ENCODE measurements around the gene BLVRA. TPM values are rescaled to one million over a fixed set of nuclear protein-coding genes. Genes with fewer than 3 reads are reported as not detected.

The BLVRA gene
- total and polyA plus RNA-seq, 2 experiments from 2014 or later = 21.0 to 34.2 TPM

GRCh38 chr7:43752411-43752810, 6.1 kb upstream of the BLVRA start:
- Histone ChIP-seq H3K36me3 (replicated peaks; ENCODE audit: insufficient read depth, low read depth) (no peaks in the 10 kb centered on the region), H3K9me3 (ENCODE audit: low read depth) (no peaks in the 10 kb centered on the region), H3K27me3 (no peaks in the 10 kb centered on the region), H3K4me1 (ENCODE audit: insufficient read depth) (no peaks in the 10 kb centered on the region), H2AFZ (no peak overlapping the region), H3K4me2 (no peak overlapping the region), H3K4me3 (no peak overlapping the region), H4K20me1 (ENCODE audit: insufficient read depth, poor library complexity, severe bottlenecking) (no peaks in the 10 kb centered on the region), H3K79me2 (no peaks in the 10 kb centered on the region), H3K27ac (no peak overlapping the region), H3K9me2 (replicated peaks; ENCODE audit: insufficient read depth) (no peaks in the 10 kb centered on the region)
- TF ChIP-seq CTCF (IDR thresholded peaks at IDR 0.05; ENCODE audit: poor library complexity) (no peak), EZH2phosphoT487 (IDR thresholded peaks at IDR 0.05; ENCODE audit: low read depth, severe bottlenecking, unreplicated experiment) (no peak), EZH2 (IDR thresholded peaks at IDR 0.05; ENCODE audit: borderline replicate concordance) (no peak)
- DNase-seq (ENCODE audit: low spot score) = no peak
- 89% methylated on average over 3 of the region's 3 CpGs for WGBS (ENCODE audit: low lambda C conversion rate, missing lambda C conversion rate)

DNA sequence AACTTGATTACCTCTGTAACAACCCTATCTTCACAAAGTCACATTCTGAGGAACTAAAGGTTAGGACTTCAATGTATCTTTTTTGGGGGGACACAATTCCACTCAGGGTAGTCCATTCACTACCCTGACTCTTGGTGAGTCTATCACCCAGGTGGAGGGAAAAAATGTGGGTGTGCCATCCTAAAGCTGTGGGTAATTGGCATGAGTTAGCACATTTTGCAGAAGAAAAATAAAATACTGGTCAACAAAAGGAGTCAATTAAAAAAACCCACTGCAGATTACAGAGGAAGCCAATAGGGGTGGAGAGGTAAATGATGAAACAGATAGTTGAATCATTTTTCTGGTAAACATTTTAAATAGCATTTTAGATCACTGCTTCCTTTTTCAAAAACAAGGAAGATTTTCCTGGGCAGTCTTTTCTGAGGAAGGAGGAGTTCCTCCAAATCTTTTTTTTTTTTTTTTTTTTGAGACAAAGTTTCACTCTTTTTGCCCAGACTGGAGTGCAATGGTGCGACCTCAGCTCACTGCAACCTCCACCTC, 5.1 kb upstream of the BLVRA start:
- Histone ChIP-seq H3K4me3 (no peak overlapping the region), H3K79me2 (no peaks in the 10 kb centered on the region), H3K4me2 (no peak overlapping the region), H3K9me2 (replicated peaks; ENCODE audit: insufficient read depth) (no peaks in the 10 kb centered on the region), H3K4me1 (ENCODE audit: insufficient read depth) (no peaks in the 10 kb centered on the region), H3K9me3 (ENCODE audit: low read depth) (no peaks in the 10 kb centered on the region), H3K27ac (no peak overlapping the region), H2AFZ (no peak overlapping the region), H3K27me3 (no peaks in the 10 kb centered on the region), H4K20me1 (ENCODE audit: insufficient read depth, poor library complexity, severe bottlenecking) (no peaks in the 10 kb centered on the region), H3K36me3 (replicated peaks; ENCODE audit: insufficient read depth, low read depth) (no peaks in the 10 kb centered on the region)
- WGBS (ENCODE audit: low lambda C conversion rate, missing lambda C conversion rate) = 93% methylated on average over 1 of the region's 1 CpG
- TF ChIP-seq EZH2phosphoT487 (IDR thresholded peaks at IDR 0.05; ENCODE audit: low read depth, severe bottlenecking, unreplicated experiment) (no peak), EZH2 (IDR thresholded peaks at IDR 0.05; ENCODE audit: borderline replicate concordance) (no peak), CTCF (IDR thresholded peaks at IDR 0.05; ENCODE audit: poor library complexity) (no peak)
- DNase-seq (ENCODE audit: low spot score) = no peak

- Histone ChIP-seq H3K4me2 (no peak overlapping the region), H3K4me3 (no peak overlapping the region), H4K20me1 (ENCODE audit: insufficient read depth, poor library complexity, severe bottlenecking) (no peaks in the 10 kb centered on the region), H3K27ac (no peak overlapping the region), H3K4me1 (ENCODE audit: insufficient read depth) (no peaks in the 10 kb centered on the region), H3K36me3 (replicated peaks; ENCODE audit: insufficient read depth, low read depth) (no peaks in the 10 kb centered on the region), H3K9me2 (replicated peaks; ENCODE audit: insufficient read depth) (no peaks in the 10 kb centered on the region), H2AFZ (no peak overlapping the region), H3K79me2 (no peaks in the 10 kb centered on the region), H3K9me3 (ENCODE audit: low read depth) (no peaks in the 10 kb centered on the region), H3K27me3 (peaks cover under 1% of the 10 kb centered on the region)
- WGBS (ENCODE audit: low lambda C conversion rate, missing lambda C conversion rate) = 93% methylated on average over 3 of the region's 3 CpGs
- no peak for TF ChIP-seq EZH2 (IDR thresholded peaks at IDR 0.05; ENCODE audit: borderline replicate concordance)
- DNase-seq (ENCODE audit: low spot score) = no peak
Observed at GRCh38 chr7:43753843-43754242, 4.6 kb upstream of the BLVRA start.

GRCh38 chr7:43754596-43754995, 3.9 kb upstream of the BLVRA start:
- peaks cover 6% of the 10 kb centered on the region for H3K27me3 ChIP-seq
- no peak overlapping the region for H3K27ac ChIP-seq
- H3K9me2 ChIP-seq (replicated peaks; ENCODE audit: insufficient read depth) = no peaks in the 10 kb centered on the region
- no peaks in the 10 kb centered on the region for H4K20me1 ChIP-seq (ENCODE audit: insufficient read depth, poor library complexity, severe bottlenecking)
- WGBS (ENCODE audit: low lambda C conversion rate, missing lambda C conversion rate) = 93% methylated on average over 4 of the region's 4 CpGs
- no peak overlapping the region for H3K4me2 ChIP-seq
- H2AFZ ChIP-seq = no peak overlapping the region
- no peaks in the 10 kb centered on the region for H3K4me1 ChIP-seq (ENCODE audit: insufficient read depth)
- no peak for DNase-seq (ENCODE audit: low spot score)
- no peaks in the 10 kb centered on the region for H3K9me3 ChIP-seq (ENCODE audit: low read depth)
- no peak for TF ChIP-seq EZH2phosphoT487 (IDR thresholded peaks at IDR 0.05; ENCODE audit: low read depth, severe bottlenecking, unreplicated experiment)
- no peak for TF ChIP-seq CTCF (IDR thresholded peaks at IDR 0.05; ENCODE audit: poor library complexity)
- TF ChIP-seq EZH2 (IDR thresholded peaks at IDR 0.05; ENCODE audit: borderline replicate concordance) = no peak
- no peak overlapping the region for H3K4me3 ChIP-seq
- H3K79me2 ChIP-seq = no peaks in the 10 kb centered on the region
- H3K36me3 ChIP-seq (replicated peaks; ENCODE audit: insufficient read depth, low read depth) = no peaks in the 10 kb centered on the region

Data from hepatocyte (in vitro differentiated cells).